Heart right ventricle (tissue), 16 donors: ENCODE results near the gene PFKP. TPM values are rescaled to one million over a fixed set of nuclear protein-coding genes. Genes with fewer than 3 reads are reported as not detected.

Experiments used
- ATAC-seq, 8 donors: fragments of 200-7000 bp; cut with Tn5 transposase; one replicate each; pipeline ENCODE4 v1.9.1; 2020; ENCODE audit warnings: mild to moderate bottlenecking in 8 of 8, moderate library complexity in 8 of 8, moderate number of reproducible peaks in 1 of 8
- DNase-seq, 2 donors: peaks; one replicate each; pipeline ENCODE4 v3.0.0-alpha.2; 2020
- H3K27ac ChIP-seq, 10 donors: fragments of 200-600 bp; sonication (generic) in 2 of 10; one replicate each; pipeline versions ENCODE4 v1.5.0 to v1.8.0; 2020 to 2022; ENCODE audit warnings: mild to moderate bottlenecking in 3 of 10
- H3K27me3 ChIP-seq, 7 donors: fragments of 200-600 bp; one replicate each; pipeline ENCODE4 v1.8.0; 2021 to 2022; ENCODE audit warnings: mild to moderate bottlenecking in 2 of 7
- H3K36me3 ChIP-seq, 9 donors: fragments of 200-600 bp; sonication (generic) in 1 of 9; one replicate each; pipeline versions ENCODE4 v1.5.0 to v1.8.0; 2020 to 2022; ENCODE audit warnings: mild to moderate bottlenecking in 2 of 9
- H3K4me1 ChIP-seq, 9 donors: fragments of 200-600 bp; sonication (generic) in 1 of 9; one replicate each; pipeline versions ENCODE4 v1.5.0 to v1.8.0; 2020 to 2022; ENCODE audit warnings: mild to moderate bottlenecking in 4 of 9
- H3K4me3 ChIP-seq, 10 donors: fragments of 200-600 bp; sonication (generic) in 2 of 10; one replicate each; pipeline versions ENCODE4 v1.5.0 to v1.8.0; 2020 to 2022; ENCODE audit warnings: mild to moderate bottlenecking in 7 of 10, moderate library complexity in 2 of 10
- H3K9me3 ChIP-seq, 11 donors: fragments of 200-600 bp in 10 of 11; sonication (generic) in 2 of 11; one replicate each; pipeline versions ENCODE4 v1.5.0 to v1.8.0; 2013 to 2022; ENCODE audit warnings: mild to moderate bottlenecking in 2 of 11, control low read depth in 1 of 11, moderate library complexity in 1 of 11
- CTCF ChIP-seq, 9 donors: fragments of 200-600 bp; sonication (generic) in 2 of 9; IDR thresholded peaks; one replicate each; pipeline versions ENCODE4 v1.5.0 to v1.8.0; 2021 to 2022; ENCODE audit warnings: antibody characterized with exemption in 9 of 9, mild to moderate bottlenecking in 5 of 9, moderate library complexity in 1 of 9
- WGBS, 2 donors: extraction: QIAGEN DNeasy Blood & Tissue Kit; methylation state at CpG; one replicate each; pipeline ENCODE4 v1.1.7; 2013; ENCODE audit warnings: inconsistent platforms in 1 of 2; 5-methylcytosine and 5-hydroxymethylcytosine counted together
- intact Hi-C, 10 donors: fragments of 100-400 bp; cut with DNase I; formaldehyde crosslinking; loops; one replicate each; pipeline versions ENCODE4 v1.11.1 to v1.14.2; 2022
- polyA plus RNA-seq, 2 donors: library from polyadenylated mRNA; stranded (reverse); fragments of 200-250 nt; gene quantifications; one replicate each; pipeline ENCODE4 v1.2.3, GENCODE V29; 2013
- total RNA-seq, 10 donors: library from RNA; stranded (reverse); fragmentation: NEBNext Ultra II Directional in 3 of 10; extraction: Animal tissue kit (Norgen Biotek cat#: 25700) in 3 of 10; gene quantifications; one replicate each; pipeline versions ENCODE4 v1.2.1 to v1.2.4, GENCODE V29; 2021 to 2023
- donor health status: Arrhythmogenic right ventricular cardiomyopathy.
- donor health status: ischemic (EF 13 %, LVEDD 7.1; RV severe dilation, severe dysfunction).
- donor health status: healthy with polysubstance abuse.
- donor health status: DM: no; HTN: yes; CAD: no.
- donor health status: DM: no; HTN: no; CAD: no.
- donor health status: ischemic (EF 25% LVEDD 6.9; RV normal size, moderate dysfunction).
- donor health status: ischemic (EF 25% LVEDD 5.7; RV mildly dilated, moderate dysfunction).
- donor health status: healthy.
- donor health status: DM: yes; HTN: yes; CAD: no.
- donor health status: Ischemic cardiomyopathy.
- donor health status: ischemic (EF 35%, LVEDD 5.7; RV mildly dilated, moderate dysfunction).
- donor health status: nonischemic (EF 11% LVEDD 7.7; RV severe dilation, severe dysfunction).
- donor health status: DM: yes; HTN: yes; CAD: no.
- donor health status: PGD.
- donor health status: ischemic (EF 29% LVEDD 5.4; RV normal size, mild dysfunction).
- donor health status: nonischemic (EF 23%, LVEDD 6.1; RV moderate dilation, normal function).

The PFKP gene
- total and polyA plus RNA-seq, 12 donors, result 68.3 to 316 (median 220) TPM

- peak in 1 of 8 donors; percentile 30 for ATAC-seq
- DNase-seq, result no peak
- Histone ChIP-seq H3K9me3 (no peaks in the 10 kb centered on the region), H3K4me1 (peaks cover 0 to 59% (median 28%) of the 10 kb centered on the region in 9 donors), H3K27me3 (no peaks in the 10 kb centered on the region), H3K36me3 (peaks cover 0 to 88% (median 34%) of the 10 kb centered on the region in 9 donors), H3K4me3 (no peak overlapping the region), H3K27ac (peak overlapping the region in 1 of 10 donors; percentile 14)
- intact Hi-C loops, result loop anchor here in 4 of 10 donors (5.0 kb wide), 1 partner anchor 42 kb away; the partner anchor contains the start of gene PFKP (in 4 of the 4)
- TF ChIP-seq CTCF (IDR thresholded peaks at IDR 0.05), result no peak
- WGBS, 2 donors, result 85 to 89% methylated on average over 21 of the region's 21 CpGs
Measured at GRCh38 chr10:3109196-3109595, 41.8 kb downstream of the PFKP start.

GRCh38 chr10:3109633-3110032 lies 42.3 kb downstream of the PFKP start:
- Histone ChIP-seq H3K36me3 (peaks cover 0 to 88% (median 37%) of the 10 kb centered on the region in 9 donors), H3K9me3 (no peaks in the 10 kb centered on the region), H3K27me3 (no peaks in the 10 kb centered on the region), H3K27ac (peak overlapping the region in 1 of 10 donors; percentile 14), H3K4me1 (peaks cover 0 to 55% (median 27%) of the 10 kb centered on the region in 9 donors), H3K4me3 (no peak overlapping the region)
- no peak for TF ChIP-seq CTCF (IDR thresholded peaks at IDR 0.05)
- ATAC-seq (no peak), DNase-seq (no peak)
- intact Hi-C loops, result loop anchor here in 4 of 10 donors (5.0 kb wide), 1 partner anchor 42 kb away; the partner anchor contains the start of gene PFKP (in 4 of the 4)
- WGBS, 2 donors, result 90 to 91% methylated on average over 12 of the region's 12 CpGs

GRCh38 chr10:3110782-3111620 lies 43.7 kb downstream of the PFKP start:
- no peak for TF ChIP-seq CTCF (IDR thresholded peaks at IDR 0.05)
- DNase-seq (no peak), ATAC-seq (no peak)
- H3K27ac ChIP-seq, result peak overlapping the region in 5 of 10 donors; percentile 9 to 64 (median 42)
- peaks cover 0 to 50% (median 27%) of the 10 kb centered on the region in 9 donors for H3K4me1 ChIP-seq
- H3K36me3 ChIP-seq, result peaks cover 0 to 85% (median 33%) of the 10 kb centered on the region in 9 donors
- no peak overlapping the region for H3K4me3 ChIP-seq
- H3K9me3 ChIP-seq, result no peaks in the 10 kb centered on the region
- no peaks in the 10 kb centered on the region for H3K27me3 ChIP-seq
- intact Hi-C loops, result no loop called here
- WGBS, 2 donors, result 59 to 68% methylated on average over 9 of the region's 9 CpGs

GRCh38 chr10:3111621-3112163 lies 44.3 kb downstream of the PFKP start:
- DNase-seq (peak in 1 of 2 donors; percentile 72), ATAC-seq (peak in 6 of 8 donors; percentile 40 to 64 (median 54))
- Histone ChIP-seq H3K27me3 (no peaks in the 10 kb centered on the region), H3K36me3 (peaks cover 0 to 92% (median 33%) of the 10 kb centered on the region in 9 donors), H3K4me3 (no peak overlapping the region), H3K27ac (peak overlapping the region in 5 of 10 donors; percentile 9 to 64 (median 42)), H3K9me3 (no peaks in the 10 kb centered on the region), H3K4me1 (peaks cover 0 to 57% (median 27%) of the 10 kb centered on the region in 9 donors)
- 32 to 46% methylated on average over 15 of the region's 15 CpGs for WGBS, 2 donors
- TF ChIP-seq CTCF (IDR thresholded peaks at IDR 0.05), result no peak
- intact Hi-C loops, result no loop called here
